Lower lobe of right lung (tissue), 2 donors: ENCODE measurements around the gene TAGLN2. TPM values are rescaled to one million over a fixed set of nuclear protein-coding genes. Genes with fewer than 3 reads are reported as not detected.
A peak's percentile ranks its signal among the peaks of the same experiment; 100 is the strongest.

Experiments used
- ATAC-seq, 2 donors: fragments of 200-7000 bp; cut with Tn5 transposase; one replicate each; pipeline ENCODE4 v1.9.1; 2020 to 2022; ENCODE audit warnings: mild to moderate bottlenecking in 2 of 2, moderate library complexity in 2 of 2
- DNase-seq: peaks from one replicate; pipeline ENCODE4 v3.0.0-alpha.2; 2020
- H3K27ac ChIP-seq: fragments of 200-600 bp; one replicate; pipeline ENCODE4 v1.8.0; 2022
- H3K27me3 ChIP-seq: fragments of 200-600 bp; one replicate; pipeline ENCODE4 v1.8.0; 2022; ENCODE audit warnings: low read depth
- H3K36me3 ChIP-seq: fragments of 200-600 bp; one replicate; pipeline ENCODE4 v1.8.0; 2022; ENCODE audit warnings: mild to moderate bottlenecking
- H3K4me1 ChIP-seq: fragments of 200-600 bp; one replicate; pipeline ENCODE4 v1.8.0; 2022
- H3K4me3 ChIP-seq: fragments of 200-600 bp; one replicate; pipeline ENCODE4 v1.8.0; 2022; ENCODE audit warnings: mild to moderate bottlenecking
- H3K9me3 ChIP-seq: fragments of 200-600 bp; one replicate; pipeline ENCODE4 v1.8.0; 2022
- intact Hi-C: fragments of 100-400 bp; cut with DNase I; formaldehyde crosslinking; loops from one replicate; pipeline ENCODE4 v1.11.0; 2022
- total RNA-seq: library from RNA; stranded (reverse); fragmentation: NEBNext Ultra II Directional; extraction: Animal tissue kit (Norgen Biotek cat#: 25700); gene quantifications from one replicate; pipeline ENCODE4 v1.2.1, GENCODE V29; 2021
- TF ChIP-seq, protein P1 (sequence below): fragments of 200-600 bp; IDR thresholded peaks from one replicate; pipeline ENCODE4 v1.8.0; 2022; ENCODE audit warnings: antibody characterized with exemption, mild to moderate bottlenecking
- donor health status: DM: no; HTN: yes; CAD: no; lungs with severe emphysema.

TAGLN2 gene
- total RNA-seq, 1 donor from 2014 or later = 451 TPM

DNA sequence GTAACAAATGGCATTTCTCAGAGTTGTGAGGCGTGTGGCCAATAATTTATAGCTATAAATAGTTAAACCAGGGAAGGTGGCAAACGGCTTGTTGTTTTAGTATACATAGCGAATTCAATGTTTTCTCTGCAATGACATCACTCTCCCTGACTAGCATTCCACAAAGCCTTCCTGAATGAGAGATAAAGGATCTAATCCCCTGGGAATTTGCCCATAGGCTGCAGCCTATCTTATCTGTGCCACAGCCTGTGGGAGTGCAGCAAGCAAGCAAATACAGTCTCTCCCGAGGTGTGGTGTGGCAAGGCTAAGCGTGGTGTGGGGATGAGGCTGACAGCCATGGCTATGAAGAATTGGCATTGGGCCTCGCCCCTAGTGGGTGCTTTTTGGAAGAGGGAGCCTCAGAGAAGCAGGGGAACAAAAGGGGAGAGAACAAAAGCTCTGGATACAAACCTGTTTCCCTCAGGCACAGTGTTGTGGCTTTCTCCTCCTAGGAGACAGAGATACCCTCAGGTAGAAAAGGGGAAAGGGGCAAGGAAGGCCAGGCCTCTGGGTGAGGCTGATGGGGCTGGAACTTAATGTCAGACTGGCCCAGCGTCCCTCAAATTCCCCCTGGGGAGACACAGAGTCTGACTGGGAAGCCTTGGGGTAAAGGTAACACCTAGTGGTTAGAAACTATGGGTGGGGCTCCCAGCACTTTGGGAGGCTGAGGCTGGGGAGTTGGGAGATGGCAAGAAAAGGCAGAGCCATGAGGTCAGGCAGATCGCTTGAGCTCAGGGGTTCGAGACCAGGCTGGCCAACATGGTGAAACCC lies 8.9 kb downstream of the TAGLN2 start:
- Histone ChIP-seq H3K4me3 (no peak overlapping the region), H3K9me3 (no peaks in the 10 kb centered on the region), H3K27me3 (no peaks in the 10 kb centered on the region), H3K4me1 (peaks cover 78% of the 10 kb centered on the region), H3K27ac (peak overlapping the region; percentile 84), H3K36me3 (peaks cover 50% of the 10 kb centered on the region)
- intact Hi-C loops = no loop called here
- no peak for DNase-seq
- peak in 1 of 2 donors; percentile 12 for ATAC-seq
- TF ChIP-seq, protein P1, sequence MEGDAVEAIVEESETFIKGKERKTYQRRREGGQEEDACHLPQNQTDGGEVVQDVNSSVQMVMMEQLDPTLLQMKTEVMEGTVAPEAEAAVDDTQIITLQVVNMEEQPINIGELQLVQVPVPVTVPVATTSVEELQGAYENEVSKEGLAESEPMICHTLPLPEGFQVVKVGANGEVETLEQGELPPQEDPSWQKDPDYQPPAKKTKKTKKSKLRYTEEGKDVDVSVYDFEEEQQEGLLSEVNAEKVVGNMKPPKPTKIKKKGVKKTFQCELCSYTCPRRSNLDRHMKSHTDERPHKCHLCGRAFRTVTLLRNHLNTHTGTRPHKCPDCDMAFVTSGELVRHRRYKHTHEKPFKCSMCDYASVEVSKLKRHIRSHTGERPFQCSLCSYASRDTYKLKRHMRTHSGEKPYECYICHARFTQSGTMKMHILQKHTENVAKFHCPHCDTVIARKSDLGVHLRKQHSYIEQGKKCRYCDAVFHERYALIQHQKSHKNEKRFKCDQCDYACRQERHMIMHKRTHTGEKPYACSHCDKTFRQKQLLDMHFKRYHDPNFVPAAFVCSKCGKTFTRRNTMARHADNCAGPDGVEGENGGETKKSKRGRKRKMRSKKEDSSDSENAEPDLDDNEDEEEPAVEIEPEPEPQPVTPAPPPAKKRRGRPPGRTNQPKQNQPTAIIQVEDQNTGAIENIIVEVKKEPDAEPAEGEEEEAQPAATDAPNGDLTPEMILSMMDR = no peak

DNA sequence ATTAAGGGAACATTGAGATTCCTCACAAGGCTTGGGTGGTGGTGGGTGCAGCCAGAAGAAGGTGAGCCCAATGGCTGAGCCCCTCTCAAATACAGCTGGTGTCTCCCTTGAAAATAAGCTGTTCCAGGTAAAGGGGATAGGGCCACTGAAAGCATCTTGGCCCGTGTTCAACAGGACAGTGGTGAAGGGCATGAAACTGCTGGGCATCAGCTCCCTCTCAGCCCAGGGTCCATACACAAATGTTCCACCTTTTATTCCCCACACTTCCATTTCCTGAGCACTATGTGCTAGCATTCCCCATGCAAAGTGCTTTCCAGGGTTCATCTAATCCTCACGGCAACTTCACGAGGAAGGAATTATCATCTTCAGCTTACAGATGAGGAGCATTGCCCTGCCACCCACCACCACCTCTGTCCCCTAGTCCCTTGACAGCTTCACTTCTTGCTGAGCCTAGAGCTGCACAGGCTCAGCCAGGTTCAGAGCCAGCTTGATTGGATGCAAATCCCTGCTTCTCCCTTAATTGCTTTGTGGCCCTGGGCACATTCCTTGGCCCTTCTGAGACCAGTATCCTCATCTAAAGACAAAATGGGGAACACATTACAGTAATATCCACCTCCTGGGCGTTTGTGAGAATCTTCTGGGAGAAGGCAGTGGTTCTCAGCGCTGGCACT lies 9.6 kb downstream of the TAGLN2 start:
- Histone ChIP-seq H3K27ac (peak overlapping the region; percentile 84), H3K4me1 (peaks cover 78% of the 10 kb centered on the region), H3K4me3 (no peak overlapping the region), H3K9me3 (no peaks in the 10 kb centered on the region), H3K36me3 (peaks cover 43% of the 10 kb centered on the region), H3K27me3 (no peaks in the 10 kb centered on the region)
- TF ChIP-seq, protein P1 = no peak
- intact Hi-C loops = no loop called here
- ATAC-seq = no peak
- DNase-seq = no peak

DNA sequence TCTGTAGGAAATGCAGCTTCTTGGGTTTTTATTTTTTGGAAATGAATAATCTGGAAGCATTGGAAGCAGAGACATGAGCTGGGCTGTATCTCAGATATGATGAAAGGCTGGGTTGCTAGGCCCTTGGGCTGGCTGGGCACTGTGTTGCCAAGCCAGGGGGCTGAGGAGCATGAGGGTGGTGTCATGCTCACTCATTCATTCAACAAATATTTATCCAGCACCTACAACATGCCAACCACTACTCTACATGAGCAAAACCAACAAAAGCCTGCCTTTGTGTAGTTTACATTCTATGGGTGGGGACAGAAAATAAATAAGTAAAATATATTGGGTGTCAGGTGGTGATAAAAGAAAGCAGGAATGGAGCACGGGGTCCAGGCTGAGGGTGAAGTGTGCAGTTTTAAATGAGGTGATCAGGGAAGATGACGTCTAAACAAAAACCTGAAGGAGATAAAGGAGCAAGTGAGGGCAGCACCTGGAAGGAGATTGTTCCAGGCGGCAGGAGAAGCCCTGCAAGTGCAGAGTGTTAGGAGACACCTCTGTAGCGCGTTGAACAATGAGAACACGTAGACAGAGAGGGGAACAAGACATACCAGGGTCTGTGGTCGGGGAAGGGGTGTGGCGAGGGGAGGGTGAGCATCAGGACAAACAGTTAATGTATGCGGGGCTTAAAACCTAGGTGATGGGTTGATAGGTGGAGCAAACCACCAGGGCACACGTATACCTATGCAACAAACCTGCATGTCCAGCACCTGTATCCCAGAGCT lies 10.9 kb downstream of the TAGLN2 start:
- Histone ChIP-seq H3K4me1 (peaks cover 76% of the 10 kb centered on the region), H3K9me3 (no peaks in the 10 kb centered on the region), H3K27me3 (no peaks in the 10 kb centered on the region), H3K4me3 (no peak overlapping the region), H3K27ac (peak overlapping the region; percentile 84), H3K36me3 (peaks cover 30% of the 10 kb centered on the region)
- peak; percentile 46 to 56 for ATAC-seq
- intact Hi-C loops = no loop called here
- TF ChIP-seq, protein P1 = no peak
- DNase-seq = no peak

DNA sequence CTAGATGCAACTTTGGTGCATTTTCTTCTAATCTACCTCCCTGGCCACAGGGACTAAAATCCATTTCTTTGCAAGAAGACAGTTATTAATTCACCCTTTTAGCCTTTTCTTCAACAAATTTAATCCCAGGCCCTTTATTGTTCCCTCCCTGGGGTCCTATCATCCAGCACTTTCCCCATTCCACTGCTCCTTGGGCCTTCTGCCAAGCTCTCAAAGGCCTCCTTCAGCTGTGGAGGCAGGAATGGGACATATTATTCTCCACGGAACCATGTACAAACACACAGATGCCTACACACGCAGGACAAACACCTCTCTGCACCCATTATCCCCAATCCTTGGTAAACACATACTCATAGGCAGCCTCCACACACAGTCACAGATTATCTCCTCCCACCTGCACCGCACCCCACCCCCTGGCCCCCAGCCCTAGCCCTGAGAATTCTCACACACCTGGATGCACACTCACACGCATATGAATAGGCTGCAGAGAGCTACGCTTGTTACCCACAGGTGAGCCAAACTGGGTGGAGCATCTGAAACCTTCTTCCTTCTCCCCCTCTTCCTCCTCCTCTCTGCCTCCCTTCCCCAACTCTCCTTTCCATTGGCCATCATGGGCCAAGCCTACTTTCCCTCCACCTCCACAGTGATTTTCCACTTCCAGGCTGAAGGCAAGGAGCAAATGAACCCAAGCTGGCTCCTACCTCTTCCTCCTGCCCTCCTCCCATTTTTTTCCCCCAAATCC lies 11.7 kb downstream of the TAGLN2 start:
- intact Hi-C loops = no loop called here
- TF ChIP-seq, protein P1 = no peak
- peaks cover 22% of the 10 kb centered on the region for H3K36me3 ChIP-seq
- H3K9me3 ChIP-seq = no peaks in the 10 kb centered on the region
- H3K4me3 ChIP-seq = no peak overlapping the region
- H3K27ac ChIP-seq = peak overlapping the region; percentile 84
- H3K27me3 ChIP-seq = no peaks in the 10 kb centered on the region
- peak; percentile 57 to 71 for ATAC-seq
- DNase-seq = no peak
- peaks cover 71% of the 10 kb centered on the region for H3K4me1 ChIP-seq
